Fibroblast of mammary gland (primary cell): Measurements from ENCODE around the gene SYNDIG1.

Source experiments
- DNase-seq: peaks from one replicate; pipeline ENCODE4 v3.0.0-alpha.2; 2010; ENCODE audit warnings: low read depth
- H3K4me3 ChIP-seq: 2 replicates; pipeline ENCODE4 v1.5.1; 2011; ENCODE audit warnings: low read depth, mild to moderate bottlenecking, low read length, moderate library complexity; ENCODE audit not compliant: control insufficient read depth
- TF ChIP-seq, protein P1 (sequence below): conservative IDR thresholded peaks from 2 replicates; pipeline ENCODE4 v1.5.1; 2011; ENCODE audit warnings: low read depth, low read length, inconsistent platforms; ENCODE audit not compliant: control insufficient read depth, insufficient read depth

The SYNDIG1 gene

DNA sequence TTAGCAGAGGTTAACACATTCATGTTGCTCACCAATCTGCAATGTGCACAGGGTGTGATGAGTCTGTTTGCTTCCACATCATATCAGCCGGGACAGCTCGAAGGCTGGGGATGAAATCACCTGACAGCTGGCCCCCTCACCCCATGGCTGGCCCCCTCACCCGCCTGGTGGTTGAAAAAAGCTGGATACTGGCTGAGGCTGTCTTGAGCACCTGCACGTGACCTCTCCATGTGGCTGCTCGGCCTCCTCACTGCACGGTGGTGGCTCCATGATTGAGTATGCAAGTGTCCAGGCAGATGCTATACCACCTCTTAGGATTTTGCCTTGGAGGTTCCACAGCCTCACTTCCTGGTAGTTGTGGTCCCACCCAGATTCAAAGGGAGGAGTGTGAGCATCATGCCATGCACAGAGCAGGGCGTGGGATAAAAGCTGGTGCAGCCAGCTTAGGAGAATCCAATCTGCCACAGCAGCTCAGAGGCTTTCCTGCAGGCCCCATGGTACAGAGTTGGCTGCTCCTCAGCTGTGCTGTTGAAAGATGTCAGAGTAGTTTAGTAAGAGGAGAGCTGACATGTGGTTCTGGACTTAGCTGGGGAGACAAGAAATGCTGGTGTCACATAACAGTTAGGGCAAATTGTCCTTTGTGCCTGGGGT is 29.6 kb upstream of the SYNDIG1 start:
- TF ChIP-seq, protein P1, sequence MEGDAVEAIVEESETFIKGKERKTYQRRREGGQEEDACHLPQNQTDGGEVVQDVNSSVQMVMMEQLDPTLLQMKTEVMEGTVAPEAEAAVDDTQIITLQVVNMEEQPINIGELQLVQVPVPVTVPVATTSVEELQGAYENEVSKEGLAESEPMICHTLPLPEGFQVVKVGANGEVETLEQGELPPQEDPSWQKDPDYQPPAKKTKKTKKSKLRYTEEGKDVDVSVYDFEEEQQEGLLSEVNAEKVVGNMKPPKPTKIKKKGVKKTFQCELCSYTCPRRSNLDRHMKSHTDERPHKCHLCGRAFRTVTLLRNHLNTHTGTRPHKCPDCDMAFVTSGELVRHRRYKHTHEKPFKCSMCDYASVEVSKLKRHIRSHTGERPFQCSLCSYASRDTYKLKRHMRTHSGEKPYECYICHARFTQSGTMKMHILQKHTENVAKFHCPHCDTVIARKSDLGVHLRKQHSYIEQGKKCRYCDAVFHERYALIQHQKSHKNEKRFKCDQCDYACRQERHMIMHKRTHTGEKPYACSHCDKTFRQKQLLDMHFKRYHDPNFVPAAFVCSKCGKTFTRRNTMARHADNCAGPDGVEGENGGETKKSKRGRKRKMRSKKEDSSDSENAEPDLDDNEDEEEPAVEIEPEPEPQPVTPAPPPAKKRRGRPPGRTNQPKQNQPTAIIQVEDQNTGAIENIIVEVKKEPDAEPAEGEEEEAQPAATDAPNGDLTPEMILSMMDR, result no peak
- H3K4me3 ChIP-seq, result no peak overlapping the region
- no peak for DNase-seq

DNA sequence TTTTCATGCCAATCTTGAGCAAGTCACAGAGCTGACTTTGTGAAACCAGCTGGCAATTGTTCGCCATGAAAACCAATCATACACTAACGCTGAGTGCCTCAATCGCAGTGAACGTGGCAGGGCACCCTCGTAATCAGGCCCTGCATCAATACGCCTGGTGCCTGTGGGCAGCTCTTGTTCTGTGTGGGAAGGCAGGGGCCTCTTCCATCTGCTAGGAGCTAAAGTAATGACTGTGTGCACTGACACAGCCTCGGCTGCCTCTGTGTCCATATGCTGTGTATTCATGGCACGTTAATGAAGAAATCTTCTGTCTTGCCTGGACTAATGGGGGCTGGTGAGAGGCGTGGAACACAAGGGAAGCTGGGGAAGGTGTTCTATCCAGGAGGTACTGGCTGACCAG is 27.8 kb upstream of the SYNDIG1 start:
- H3K4me3 ChIP-seq, result no peak overlapping the region
- TF ChIP-seq, protein P1, result no peak
- DNase-seq, result no peak

DNA sequence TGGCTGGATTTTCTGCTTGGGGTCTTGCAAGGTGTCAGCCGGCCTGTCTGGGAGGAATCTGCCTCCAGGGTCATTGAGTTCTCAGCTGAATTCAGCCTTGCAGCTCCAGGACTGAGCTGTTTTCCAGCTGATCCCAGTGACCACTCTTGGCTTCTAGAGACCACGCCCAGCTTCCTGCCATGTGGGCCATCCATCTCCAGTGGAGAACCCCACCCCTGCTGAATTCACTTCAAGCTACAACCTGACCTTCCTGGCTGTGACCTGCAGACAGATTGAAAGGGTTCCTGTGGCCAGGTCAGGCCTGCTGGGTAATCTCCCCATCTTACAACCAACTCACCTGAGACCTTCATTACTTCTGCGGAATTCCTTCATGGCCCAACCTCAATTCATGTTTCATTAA is 26.5 kb upstream of the SYNDIG1 start:
- TF ChIP-seq, protein P1, result no peak
- DNase-seq, result no peak
- H3K4me3 ChIP-seq, result no peak overlapping the region

DNA sequence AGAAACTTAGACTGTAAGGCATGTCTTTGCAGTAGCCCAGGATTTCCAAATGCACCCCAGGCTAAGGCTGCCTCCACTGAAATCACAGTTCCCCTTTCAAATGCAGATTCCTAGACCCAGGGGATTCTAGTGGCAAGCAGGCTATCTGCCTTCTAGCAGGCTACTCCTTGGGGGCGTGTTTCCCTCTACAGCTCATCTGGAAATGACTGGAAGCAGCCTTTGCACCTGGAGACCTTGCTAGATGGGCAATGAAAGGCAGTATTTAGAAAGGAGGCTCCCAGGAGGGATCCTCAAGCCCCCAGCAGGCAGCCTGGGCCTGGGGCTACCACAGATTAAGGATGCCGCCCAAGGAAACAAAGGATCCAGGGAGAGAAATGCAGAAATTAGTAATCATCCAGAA is 26.0 kb upstream of the SYNDIG1 start:
- DNase-seq, result no peak
- TF ChIP-seq, protein P1, result no peak
- H3K4me3 ChIP-seq, result no peak overlapping the region

DNA sequence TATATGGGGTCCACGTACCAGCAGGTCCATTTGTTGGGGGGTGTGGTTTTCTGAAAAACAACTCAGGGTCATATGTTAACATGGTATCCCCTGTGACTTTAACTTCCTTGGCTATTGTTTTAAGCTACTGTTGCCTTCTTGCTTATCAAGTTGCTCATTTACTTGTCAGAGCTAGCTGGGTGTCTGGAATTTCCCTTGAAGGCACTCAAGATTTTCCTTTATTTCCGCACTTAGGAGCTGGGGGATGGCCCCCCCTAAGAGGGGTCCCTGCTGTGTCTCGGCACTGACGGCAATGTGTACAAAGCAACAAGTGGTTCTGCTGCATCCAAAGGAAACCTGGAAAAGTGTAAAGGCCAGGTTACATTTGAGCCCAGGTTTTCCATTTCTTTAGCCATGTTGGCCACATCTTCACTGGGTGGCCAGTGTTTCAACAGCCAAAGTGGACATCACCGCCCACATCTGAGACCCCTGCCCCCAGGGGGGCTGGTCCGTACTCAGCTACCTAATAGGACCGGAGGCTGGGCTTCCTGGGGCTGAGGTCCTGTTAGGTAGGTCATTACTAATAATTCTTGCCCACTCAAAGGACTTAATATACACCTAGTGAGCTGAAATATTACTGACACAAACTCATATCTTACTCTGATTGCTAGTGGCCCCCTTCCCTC is 24.8 kb upstream of the SYNDIG1 start:
- no peak overlapping the region for H3K4me3 ChIP-seq
- TF ChIP-seq, protein P1, result no peak
- no peak for DNase-seq

DNA sequence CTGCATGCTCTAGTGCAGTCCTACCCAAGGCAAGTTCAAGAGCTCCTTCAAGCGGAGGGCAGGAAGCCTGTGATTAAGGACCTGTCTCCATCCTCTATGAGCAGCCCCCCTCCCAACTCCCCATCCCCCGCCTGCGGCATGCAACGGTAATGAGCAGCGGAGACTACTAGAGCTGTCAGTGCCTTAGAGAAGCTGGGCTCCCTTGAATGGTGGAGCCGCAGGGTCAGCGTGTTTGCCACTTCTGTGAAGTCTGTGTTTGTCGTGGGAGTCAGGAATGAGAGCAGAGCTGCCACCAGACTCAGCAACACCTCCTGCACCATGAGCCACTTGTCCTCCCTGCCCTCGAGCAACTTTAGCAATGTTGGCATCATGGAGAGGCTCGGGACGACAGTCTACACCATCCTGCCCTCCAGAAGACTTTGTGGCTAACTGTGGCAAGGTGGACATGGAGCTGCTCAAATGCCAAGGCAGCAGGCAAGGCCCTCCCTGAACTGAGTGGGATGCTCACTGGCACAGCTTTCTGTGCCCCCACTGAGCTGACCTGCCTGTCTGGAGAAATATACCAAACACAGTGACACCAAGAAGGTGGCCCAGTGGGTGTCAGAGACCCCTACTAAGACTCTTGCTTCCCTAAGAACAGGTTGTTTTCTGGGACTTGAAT is 23.8 kb upstream of the SYNDIG1 start:
- DNase-seq, result no peak
- TF ChIP-seq, protein P1, result no peak
- no peak overlapping the region for H3K4me3 ChIP-seq
